GM18520 (cell line): ENCODE data around the gene RCBTB2.
"Not testable (repeated sequence)": the region's sequence is repeated elsewhere in the genome, so short reads cannot be mapped to it uniquely, and the experiment has no call there.

ENCODE experiments used
- ATAC-seq: cut with Tn5 transposase; IDR thresholded peaks from one replicate; pipeline ENCODE4 v1.9.1; 2021; ENCODE audit not compliant: unreplicated experiment

RCBTB2 gene

DNA sequence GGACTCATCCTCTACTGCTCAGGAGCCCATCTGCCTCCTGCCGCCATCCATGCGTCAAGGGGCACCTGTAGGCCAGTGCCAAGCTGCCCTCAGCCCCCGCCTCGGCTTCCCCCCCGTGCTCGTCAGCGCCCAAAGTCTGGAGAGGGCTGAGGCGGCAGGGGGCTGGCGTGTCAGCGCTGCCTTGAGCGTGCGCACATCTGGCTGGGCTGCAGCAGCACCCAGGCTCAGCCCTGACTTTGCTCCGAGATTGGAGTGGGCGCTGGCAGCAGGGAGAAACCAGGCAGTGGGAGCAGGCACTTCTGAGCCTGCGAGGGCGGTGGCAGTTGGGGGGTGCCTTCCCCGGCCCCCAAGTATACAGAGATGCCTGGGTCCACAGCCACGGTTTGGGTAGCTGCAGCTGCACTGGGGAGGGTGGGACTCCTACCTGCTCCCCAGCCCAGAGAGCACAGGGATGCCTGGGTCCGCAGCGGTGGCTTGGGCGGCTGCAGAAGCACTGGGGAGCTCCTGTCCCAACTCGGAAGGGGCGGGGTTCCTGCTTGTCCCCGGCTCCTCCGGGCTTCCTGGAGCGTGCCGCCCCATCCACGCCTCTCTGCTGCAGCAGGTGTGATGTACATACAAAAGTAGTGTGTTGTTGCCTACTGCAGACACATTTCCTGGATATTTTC lies 75.2 kb downstream of the RCBTB2 start:
- no peak for ATAC-seq

DNA sequence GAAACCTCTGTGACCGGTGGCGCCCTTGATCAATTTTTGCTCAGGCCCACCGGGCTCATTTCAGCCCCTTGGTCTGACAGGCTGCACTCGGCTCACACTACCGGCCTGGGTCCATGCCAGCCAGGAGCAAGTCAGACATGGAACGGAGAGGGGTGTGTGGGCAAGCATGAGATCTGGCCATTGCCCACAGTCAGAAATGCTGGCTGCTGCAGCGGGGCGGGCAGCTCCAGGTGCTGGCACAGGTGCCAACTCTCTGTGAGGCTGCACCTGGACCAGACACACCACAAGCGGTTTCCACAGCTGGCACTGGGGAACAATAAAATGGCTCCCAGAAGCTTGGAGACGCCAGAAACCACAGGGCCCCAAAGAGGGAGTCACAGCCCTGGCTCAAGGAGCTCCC lies 76.3 kb downstream of the RCBTB2 start:
- no peak for ATAC-seq

- ATAC-seq, result not testable (repeated sequence)
Measured at GRCh38 chr13:48451196-48451595, 81.7 kb downstream of the RCBTB2 start.

DNA sequence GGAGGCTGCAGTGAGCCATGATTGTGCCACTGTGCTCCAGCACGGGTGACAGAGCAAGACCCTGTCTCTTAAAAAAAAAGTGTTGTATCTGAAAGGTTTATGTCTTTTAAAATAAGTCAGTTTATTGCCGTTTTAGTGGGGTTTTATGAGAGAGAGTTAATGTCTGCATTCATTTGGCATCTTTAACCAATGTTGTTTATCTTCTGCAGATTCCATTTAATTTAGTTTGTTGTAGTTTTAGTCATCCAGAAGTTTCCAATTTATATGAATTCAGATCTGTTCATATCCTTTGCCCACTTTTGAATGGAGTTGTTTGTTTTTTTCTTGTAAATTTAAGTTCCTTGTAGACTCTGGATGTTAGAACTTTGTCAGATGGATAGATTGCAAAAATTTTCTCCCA lies 83.2 kb downstream of the RCBTB2 start:
- no peak for ATAC-seq

DNA sequence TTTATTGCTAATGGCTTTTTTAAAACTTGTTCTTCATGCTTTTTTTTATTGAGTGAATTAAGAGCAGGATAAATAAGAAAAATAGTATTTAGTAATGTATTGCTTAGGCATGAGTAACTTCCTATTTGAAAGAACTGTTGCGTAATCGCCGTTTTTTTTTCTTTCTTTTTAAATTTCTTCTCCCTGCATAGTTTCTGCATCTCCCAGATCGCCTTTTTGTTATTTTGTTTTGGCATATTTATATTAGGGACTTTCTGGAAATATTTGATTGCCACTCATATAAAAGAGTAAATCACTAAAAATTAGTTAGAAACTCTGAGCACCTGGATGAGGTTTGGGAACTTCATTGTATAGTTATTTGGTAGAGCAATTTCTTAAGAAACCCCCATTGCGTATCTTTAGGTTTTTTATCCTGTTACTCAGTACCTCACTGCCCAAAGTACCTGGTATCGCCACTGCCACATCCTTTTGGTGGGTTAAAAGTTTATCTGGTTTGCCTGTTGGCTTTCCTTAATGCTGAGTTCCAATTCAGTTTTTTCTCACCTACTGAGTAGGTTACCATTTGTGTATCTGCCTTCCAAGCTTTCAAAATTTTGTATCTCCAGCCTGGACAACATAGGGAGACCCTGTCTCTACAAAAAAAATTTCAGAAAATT lies 83.8 kb downstream of the RCBTB2 start:
- ATAC-seq, result no peak

DNA sequence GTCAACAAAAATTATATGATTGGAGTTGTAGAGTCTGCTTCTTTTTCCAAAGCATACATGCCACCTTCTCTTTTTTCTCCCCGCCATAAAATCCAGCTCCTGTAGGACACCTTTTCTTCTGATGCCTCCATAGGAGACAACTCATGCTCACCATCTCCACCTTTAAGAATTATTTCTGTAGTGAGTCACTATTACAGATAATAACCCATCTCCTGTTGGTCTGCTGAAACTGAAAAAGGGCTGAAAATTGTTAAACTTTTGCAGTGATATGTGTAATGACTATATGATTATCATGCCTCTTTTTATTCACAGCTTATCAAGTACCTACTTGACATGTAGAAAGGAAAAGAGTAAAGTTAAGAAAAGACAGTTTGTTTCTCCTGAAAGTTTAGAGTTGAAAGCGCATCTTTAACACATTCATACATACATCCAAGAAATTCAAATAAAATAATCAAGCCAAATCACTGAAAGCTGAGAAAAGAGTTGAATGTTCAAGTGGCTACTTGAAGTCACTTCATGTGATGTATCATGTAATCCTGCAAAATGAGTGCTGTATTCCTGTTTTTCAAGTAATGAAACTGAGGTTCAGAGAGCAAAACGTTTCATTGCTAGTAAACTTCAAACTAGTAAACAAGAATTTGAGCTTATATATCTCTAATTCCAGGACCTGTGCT lies 84.5 kb downstream of the RCBTB2 start:
- no peak for ATAC-seq

- ATAC-seq, result no peak
Measured at GRCh38 chr13:48446464-48446863, 86.4 kb downstream of the RCBTB2 start.

DNA sequence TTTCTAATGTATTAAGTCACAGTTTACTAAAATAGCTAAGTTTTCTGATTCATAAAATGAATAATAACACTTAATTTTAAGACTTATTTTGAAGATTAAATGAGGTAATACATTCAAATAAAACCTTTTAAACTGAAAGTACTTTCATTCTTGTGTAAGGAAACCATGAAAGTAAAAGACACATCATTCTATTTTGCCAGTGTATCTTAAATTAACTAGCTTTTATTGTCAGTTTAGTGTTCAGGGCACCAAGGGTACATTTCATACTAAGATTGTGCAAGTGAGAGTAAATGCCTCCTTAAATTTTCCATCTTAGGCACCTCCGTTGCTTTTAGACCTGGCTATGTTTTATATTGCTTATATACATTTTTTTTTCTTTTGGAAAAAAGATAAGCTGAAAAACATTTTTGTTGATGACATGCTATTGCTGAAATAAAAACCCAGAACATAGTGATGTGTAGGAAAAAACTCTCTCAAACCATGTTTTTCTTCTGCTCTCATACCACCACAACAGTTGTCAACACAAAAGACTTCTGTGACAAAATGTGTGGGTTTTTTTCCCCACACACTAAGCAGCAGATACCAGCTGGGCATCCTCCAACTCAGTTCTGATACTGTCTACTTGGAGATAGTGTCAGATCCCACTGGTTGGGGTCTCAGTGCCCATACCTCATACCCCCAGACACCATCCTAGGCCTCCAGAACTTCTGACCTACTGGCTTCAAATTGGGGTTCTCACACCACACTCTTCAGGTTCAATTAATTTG lies 89.3 kb downstream of the RCBTB2 start:
- no peak for ATAC-seq
